GM12873 (cell line): ENCODE results near the gene ZC3H6.

Source experiments
- TF ChIP-seq, protein P1 (sequence below): IDR thresholded peaks from 2 replicates; pipeline ENCODE4 v1.5.1; 2012; ENCODE audit warnings: low read depth, mild to moderate bottlenecking, moderate library complexity, low read length, control low read depth; ENCODE audit not compliant: insufficient read depth; ENCODE audit errors: missing control alignments

Gene ZC3H6

DNA sequence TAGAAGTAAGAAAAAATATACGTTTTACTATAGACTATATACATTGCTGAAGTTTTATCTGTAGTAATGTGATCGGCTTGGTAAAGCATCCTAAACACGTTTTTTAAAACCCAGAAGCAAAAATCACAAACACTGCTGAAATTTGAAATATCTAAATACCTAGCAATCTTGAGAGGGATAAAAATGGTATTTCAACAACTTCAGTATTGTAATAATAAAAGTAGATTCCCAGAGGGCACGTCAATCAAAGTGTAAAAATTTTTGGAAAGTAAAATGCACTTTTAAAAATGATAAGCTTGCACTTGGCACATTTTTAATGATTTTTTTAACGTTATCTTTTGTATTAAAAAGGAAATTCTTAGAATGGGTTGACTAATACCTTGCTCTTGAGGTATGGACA lies 1.6 kb downstream of the ZC3H6 start:
- TF ChIP-seq, protein P1, sequence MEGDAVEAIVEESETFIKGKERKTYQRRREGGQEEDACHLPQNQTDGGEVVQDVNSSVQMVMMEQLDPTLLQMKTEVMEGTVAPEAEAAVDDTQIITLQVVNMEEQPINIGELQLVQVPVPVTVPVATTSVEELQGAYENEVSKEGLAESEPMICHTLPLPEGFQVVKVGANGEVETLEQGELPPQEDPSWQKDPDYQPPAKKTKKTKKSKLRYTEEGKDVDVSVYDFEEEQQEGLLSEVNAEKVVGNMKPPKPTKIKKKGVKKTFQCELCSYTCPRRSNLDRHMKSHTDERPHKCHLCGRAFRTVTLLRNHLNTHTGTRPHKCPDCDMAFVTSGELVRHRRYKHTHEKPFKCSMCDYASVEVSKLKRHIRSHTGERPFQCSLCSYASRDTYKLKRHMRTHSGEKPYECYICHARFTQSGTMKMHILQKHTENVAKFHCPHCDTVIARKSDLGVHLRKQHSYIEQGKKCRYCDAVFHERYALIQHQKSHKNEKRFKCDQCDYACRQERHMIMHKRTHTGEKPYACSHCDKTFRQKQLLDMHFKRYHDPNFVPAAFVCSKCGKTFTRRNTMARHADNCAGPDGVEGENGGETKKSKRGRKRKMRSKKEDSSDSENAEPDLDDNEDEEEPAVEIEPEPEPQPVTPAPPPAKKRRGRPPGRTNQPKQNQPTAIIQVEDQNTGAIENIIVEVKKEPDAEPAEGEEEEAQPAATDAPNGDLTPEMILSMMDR, result no peak

DNA sequence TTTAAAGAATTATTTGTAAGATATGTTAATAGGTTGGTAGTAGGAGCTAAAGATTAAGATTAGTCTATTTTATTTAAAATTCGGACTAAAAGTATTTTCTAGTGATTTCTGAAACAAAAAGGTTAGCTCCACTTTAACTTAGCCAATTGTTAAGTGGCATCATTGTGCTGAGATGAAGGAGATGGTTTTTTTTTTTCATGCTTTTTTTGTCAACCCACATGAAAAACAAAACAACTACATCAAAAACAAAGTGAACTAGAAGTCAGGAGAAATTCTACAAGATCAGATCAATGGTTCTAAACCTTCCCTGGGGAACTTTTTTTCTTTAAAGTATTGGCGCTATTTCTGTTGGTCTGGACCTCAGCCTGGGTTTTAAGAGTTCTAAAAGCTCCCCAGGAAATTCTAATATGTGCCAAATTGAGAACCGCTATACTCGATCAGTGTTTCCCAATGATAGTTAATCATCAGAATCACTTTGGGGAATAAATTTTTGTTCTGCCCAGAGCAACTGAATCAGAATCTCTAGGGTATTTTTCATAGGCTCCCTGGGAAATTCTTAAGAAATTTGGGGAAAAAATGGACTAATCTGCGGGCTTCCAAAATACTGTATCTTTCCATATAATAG lies 2.3 kb downstream of the ZC3H6 start:
- TF ChIP-seq, protein P1, result no peak

GRCh38 chr2:112290088-112290487 lies 14.7 kb downstream of the ZC3H6 start:
- TF ChIP-seq, protein P1, result no peak

DNA sequence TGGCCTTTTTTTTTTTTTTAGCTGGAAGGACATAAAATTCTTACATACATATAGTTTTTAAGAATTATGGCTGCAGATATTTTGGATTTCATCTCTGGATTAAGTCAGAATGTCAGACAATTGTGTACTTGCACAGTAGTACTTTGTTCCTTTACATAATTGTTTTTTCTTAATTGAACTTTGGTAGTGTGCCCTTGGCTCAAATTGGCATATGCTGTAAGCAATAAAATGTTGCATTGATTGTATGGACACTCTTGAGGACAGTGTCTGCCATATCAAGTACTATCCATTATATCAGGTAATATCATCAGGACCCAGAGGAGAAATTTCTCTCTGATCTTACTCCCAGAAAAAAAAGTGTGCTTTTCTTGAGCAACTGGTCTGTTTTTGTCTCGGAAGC lies 15.3 kb downstream of the ZC3H6 start:
- TF ChIP-seq, protein P1, result no peak

DNA sequence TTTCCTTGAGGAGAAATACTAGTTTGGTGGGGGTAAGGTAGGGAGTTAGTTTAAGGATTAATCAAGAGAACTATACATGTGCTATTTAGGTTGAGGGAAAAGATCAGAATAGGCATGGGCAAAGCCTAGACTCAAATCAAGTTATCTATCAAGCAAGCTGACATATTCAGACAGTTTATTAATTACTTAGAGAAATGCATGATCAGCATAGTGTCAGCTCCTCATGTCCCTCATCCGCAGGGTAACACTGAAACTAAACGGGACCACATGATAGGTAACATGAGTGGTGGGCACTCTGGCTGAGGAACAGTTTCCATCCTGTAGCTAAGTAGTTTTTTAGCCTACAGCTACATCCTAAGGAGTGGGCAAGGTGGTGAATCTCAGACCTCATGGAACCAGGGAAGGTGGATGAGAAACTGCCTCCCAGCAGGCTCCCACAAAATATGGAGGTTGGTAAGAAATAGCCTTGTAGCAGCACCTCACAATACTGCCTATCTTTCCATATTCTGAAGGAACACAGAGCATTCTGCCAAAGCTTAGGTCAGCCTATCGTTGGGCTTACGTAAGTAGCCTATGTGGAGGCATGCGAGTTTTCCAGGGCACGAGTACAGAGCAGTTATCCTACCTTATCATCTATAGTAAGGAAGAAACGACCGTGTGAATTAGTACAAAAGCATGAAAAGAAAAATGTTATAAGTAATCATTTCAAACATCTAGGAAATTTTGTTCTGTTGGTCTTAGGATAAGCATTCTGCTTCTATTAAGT lies 18.4 kb downstream of the ZC3H6 start:
- TF ChIP-seq, protein P1, result no peak

DNA sequence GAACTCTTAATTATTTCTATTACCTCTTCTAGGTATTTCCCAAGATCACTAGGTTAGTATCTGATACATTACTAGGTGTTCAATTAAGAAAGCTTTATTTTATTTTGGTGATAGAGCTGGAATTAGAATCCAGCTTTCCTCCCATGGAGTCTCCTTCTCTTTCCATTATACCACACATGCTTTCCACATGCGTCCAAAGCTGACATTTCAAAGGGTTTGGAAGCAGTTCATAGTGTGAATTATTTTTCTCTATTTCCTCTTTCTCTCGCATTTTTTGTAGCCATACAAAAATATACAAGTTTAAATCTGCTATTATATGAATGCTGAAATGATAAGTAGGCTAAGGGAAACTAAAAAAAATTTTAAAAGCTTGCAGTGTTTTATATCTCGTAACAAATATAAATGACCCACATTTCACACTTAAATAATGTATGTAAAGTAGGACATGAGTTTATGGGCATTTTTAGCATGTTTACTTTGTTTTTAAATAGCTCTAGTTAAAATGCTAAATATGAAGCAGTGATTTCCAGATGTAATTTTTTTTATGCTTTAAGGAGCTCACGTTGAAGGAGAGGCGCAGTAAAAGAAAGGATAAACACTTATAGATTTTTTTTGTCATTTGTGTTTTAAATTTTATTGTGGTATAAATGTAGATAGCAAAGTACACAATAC lies 20.1 kb downstream of the ZC3H6 start:
- TF ChIP-seq, protein P1, result no peak

DNA sequence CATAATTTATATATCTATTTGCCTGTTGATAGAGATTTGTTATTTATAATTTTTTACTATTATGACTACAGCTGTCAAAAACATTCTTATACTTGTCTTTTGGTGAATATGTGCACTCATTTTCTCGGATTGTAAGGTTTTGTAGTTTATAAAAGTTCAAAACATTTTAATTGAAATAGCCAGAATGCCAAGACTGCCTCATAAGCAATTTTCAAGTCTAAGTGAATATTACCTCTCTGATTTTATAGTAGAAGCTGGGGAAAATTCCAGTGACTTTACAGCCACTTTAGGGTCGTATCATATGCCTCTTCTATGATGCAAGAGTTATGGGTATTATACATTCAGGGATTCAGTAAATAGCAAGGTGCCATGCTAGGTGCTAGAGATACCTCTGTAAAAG lies 21.0 kb downstream of the ZC3H6 start:
- TF ChIP-seq, protein P1, result no peak
